K562 (cell line): ENCODE measurements around the gene C20orf173. TPM values are rescaled to one million over a fixed set of nuclear protein-coding genes. Genes with fewer than 3 reads are reported as not detected.

Experiments used
- ATAC-seq: fragments of 200-7000 bp; cut with Tn5 transposase; 3 replicates; pipeline ENCODE4 v1.9.1; 2020; ENCODE audit warnings: moderate library complexity
- BruUV-seq: library from RNA; stranded (reverse); fragments of 400-500 nt; replicated peaks from 2 replicates; lab custom pipeline; 2021; lab: Mats Ljungman, UMichigan
- CTCF ChIA-PET: fragments of 300-600 bp; formaldehyde crosslinking; extraction: SDS; loops from one replicate; lab custom pipeline; 2021; ENCODE audit warnings: low intra/inter-chr PET ratio; lab: Yijun Ruan, JAX
- POLR2A ChIA-PET: fragments of 300-600, 350-650 bp; sonication (Branson Sonifier 250); formaldehyde crosslinking; extraction: SDS; loops from one replicate; lab custom pipeline; 2021; ENCODE audit warnings: antibody characterized with exemption, inconsistent platforms; lab: Yijun Ruan, JAX
- DNase-seq, 4 experiments: peaks; one replicate each; pipeline versions ENCODE4 v3.0.0 to v3.0.0-alpha.2; 2011 to 2018; ENCODE audit warnings: low spot score in 3 of 4, mixed read lengths in 3 of 4; ENCODE audit errors: extremely low read depth in 1 of 4
- FAIRE-seq: peaks from 2 replicates; lab custom pipeline; 2011; peaks lifted over from hg19 to GRCh38; lab: Jason Lieb, UNC
- H2AFZ ChIP-seq: 2 replicates; pipeline ENCODE4 v1.6.0; 2011; ENCODE audit warnings: low read depth, low read length, control low read depth, inconsistent platforms
- H3K27ac ChIP-seq: fragments of 200-600 bp; 3 replicates; pipeline ENCODE4 v1.8.0; 2011; ENCODE audit warnings: low read depth, mild to moderate bottlenecking, control low read depth, inconsistent platforms, low read length, moderate library complexity, mixed read lengths; ENCODE audit errors: extremely low read depth
- H3K27me3 ChIP-seq, 2 experiments: fragments of 300-600 bp in 1 of 2; 2 replicates in 1 of 2; 3 replicates in 1 of 2; pipeline versions ENCODE4 v1.6.0 to v1.8.0; 2011; ENCODE audit warnings: inconsistent platforms in 2 of 2, low read length in 2 of 2, mild to moderate bottlenecking in 1 of 2, mixed read lengths in 1 of 2, moderate library complexity in 1 of 2; ENCODE audit not compliant: control insufficient read depth in 2 of 2, insufficient read depth in 2 of 2
- H3K36me3 ChIP-seq: fragments of 300-600 bp; 3 replicates; pipeline ENCODE4 v1.8.0; 2011; ENCODE audit warnings: mild to moderate bottlenecking, low read length, inconsistent platforms; ENCODE audit not compliant: control insufficient read depth, insufficient read depth
- H3K4me1 ChIP-seq, 2 experiments: fragments of 200-600 bp in 1 of 2; replicated peaks in 1 of 2; 2 replicates in 1 of 2; 3 replicates in 1 of 2; pipeline versions ENCODE4 v1.5.1 to v1.8.0; 2011; ENCODE audit warnings: inconsistent platforms in 2 of 2, low read length in 2 of 2, mild to moderate bottlenecking in 1 of 2, mixed read lengths in 1 of 2, moderate library complexity in 1 of 2; ENCODE audit not compliant: control insufficient read depth in 2 of 2, insufficient read depth in 2 of 2
- H3K4me2 ChIP-seq: 2 replicates; pipeline ENCODE4 v1.6.1; 2011; ENCODE audit warnings: low read length, control low read depth, inconsistent platforms, mixed read lengths; ENCODE audit not compliant: insufficient read depth
- H3K4me3 ChIP-seq: fragments of 200-600 bp; sonication (generic), shearing (Covaris generic); 2 replicates; pipeline ENCODE4 v1.5.1; 2016; ENCODE audit warnings: control low read depth, inconsistent platforms
- H3K79me2 ChIP-seq: fragments of 200-600 bp; 3 replicates; pipeline ENCODE4 v1.8.0; 2011; ENCODE audit warnings: low read length, inconsistent platforms; ENCODE audit not compliant: control insufficient read depth, insufficient read depth
- H3K9ac ChIP-seq, 2 experiments: 2 replicates each; pipeline versions ENCODE4 v1.6.0 to v1.6.1; 2011; ENCODE audit warnings: low read depth in 2 of 2, low read length in 2 of 2, control low read depth in 1 of 2, inconsistent platforms in 1 of 2, mild to moderate bottlenecking in 1 of 2, mixed read lengths in 1 of 2; ENCODE audit not compliant: insufficient read depth in 1 of 2
- H3K9me1 ChIP-seq: one replicate; pipeline ENCODE4 v1.6.0; 2011; ENCODE audit warnings: inconsistent platforms, mild to moderate bottlenecking, low read length, moderate library complexity; ENCODE audit not compliant: control insufficient read depth, insufficient read depth
- H3K9me3 ChIP-seq: replicated peaks from 2 replicates; pipeline ENCODE4 v1.5.1; 2011; ENCODE audit warnings: low read depth, low read length, inconsistent platforms; ENCODE audit not compliant: control insufficient read depth, insufficient read depth
- H4K20me1 ChIP-seq: replicated peaks from 2 replicates; pipeline ENCODE4 v1.6.1; 2011; ENCODE audit warnings: low read length, inconsistent platforms, mixed read lengths; ENCODE audit not compliant: control insufficient read depth, insufficient read depth
- ADNP ChIP-seq: fragments of 200-800 bp; sonication (Bioruptor generic); IDR thresholded peaks from 2 replicates; pipeline ENCODE4 v1.6.1; 2016; ENCODE audit warnings: missing genetic modification characterization, missing compliant biosample characterization
- BACH1 ChIP-seq: fragments of 200-800 bp; sonication (Bioruptor generic); IDR thresholded peaks from 2 replicates; pipeline ENCODE4 v1.6.1; 2016; ENCODE audit warnings: missing genetic modification characterization, missing compliant biosample characterization
- BRD9 ChIP-seq: fragments of 450-650 bp; IDR thresholded peaks from 2 replicates; pipeline ENCODE4 v1.6.1; 2018; ENCODE audit warnings: low read depth; ENCODE audit not compliant: partially characterized antibody
- CBX2 ChIP-seq: fragments of 200-600 bp; sonication (generic); IDR thresholded peaks from one replicate; pipeline ENCODE4 v1.6.1; 2012; ENCODE audit warnings: mild to moderate bottlenecking, low read length, inconsistent platforms; ENCODE audit not compliant: insufficient read depth, poor library complexity, severe bottlenecking
- KLF10 ChIP-seq: fragments of 250-450 bp; sonication (Bioruptor Pico); IDR thresholded peaks from 2 replicates; pipeline ENCODE4 v1.6.1; 2021; ENCODE audit warnings: matching md5 sums
- MAFG ChIP-seq: fragments of 450-650 bp; conservative IDR thresholded peaks from 2 replicates; pipeline ENCODE4 v1.6.1; 2016; ENCODE audit warnings: missing genetic modification characterization, missing compliant biosample characterization
- MXI1 ChIP-seq: IDR thresholded peaks from 2 replicates; pipeline ENCODE4 v1.6.1; 2011; ENCODE audit warnings: low read depth, mild to moderate bottlenecking, improper control_type of control experiment, low read length
- MYC ChIP-seq, 2 experiments: fragments of 250-450 bp in 1 of 2; sonication (Bioruptor Pico) in 1 of 2; IDR thresholded peaks; 2 replicates each; pipeline versions ENCODE4 v1.5.1 to v1.6.1; 2012 to 2021; ENCODE audit warnings: low read depth in 2 of 2, borderline replicate concordance in 1 of 2, improper control_type of control experiment in 1 of 2, low read length in 1 of 2, mild to moderate bottlenecking in 1 of 2, moderate library complexity in 1 of 2
- TBL1XR1 ChIP-seq, 2 experiments: IDR thresholded peaks; 2 replicates each; pipeline ENCODE4 v1.6.1; 2012; ENCODE audit warnings: improper control_type of control experiment in 2 of 2, low read length in 2 of 2, mild to moderate bottlenecking in 1 of 2
- ZNF280A ChIP-seq: fragments of 450-650 bp; IDR thresholded peaks from 2 replicates; pipeline ENCODE4 v1.6.1; 2018; ENCODE audit warnings: mild to moderate bottlenecking, low read depth; ENCODE audit not compliant: partially characterized antibody
- WGBS: fragments of 100-300 bp; shearing (Covaris generic); methylation state at CpG from one replicate; pipeline ENCODE4 v1.1.6; 2016; ENCODE audit warnings: low coverage, mixed read lengths; ENCODE audit not compliant: insufficient coverage; ENCODE audit errors: missing lambda C conversion rate; 5-methylcytosine and 5-hydroxymethylcytosine counted together
- in situ Hi-C: fragments of 300-500 bp; cut with MboI; formaldehyde crosslinking; loops from 4 replicates; pipeline ENCODE4 v1.15.0; 2018; ENCODE audit warnings: inconsistent platforms, mixed read lengths
- intact Hi-C: fragments of 100-400 bp; cut with micrococcal nuclease; formaldehyde crosslinking; loops from 2 replicates; pipeline ENCODE4 v1.14.2; 2022
- polyA plus RNA-seq, 8 experiments: library from polyadenylated mRNA; depleted of rRNA in 4 of 8; stranded (reverse) in 5 of 8; unstranded in 3 of 8; fragments of >200 nt; fragmentation: Nextera tagmentation in 2 of 8; fragmentation: Illumina TruSeq in 1 of 8; extraction: Ambion mirVana in 2 of 8; extraction: Trizol in 1 of 8; gene quantifications; 2 replicates each; pipeline versions ENCODE4 v1.2.1 to v1.2.3, GENCODE V29; 2011 to 2014; ENCODE audit warnings: inconsistent platforms in 1 of 8, missing spikeins in 1 of 8
- total RNA-seq, 7 experiments: library from RNA; depleted of rRNA in 6 of 7; stranded (reverse); fragments of >200 nt in 6 of 7; fragmentation: Illumina TruSeq in 2 of 7; extraction: Trizol in 2 of 7; gene quantifications; 2 replicates each; pipeline versions ENCODE4 v1.2.1 to v1.2.3, GENCODE V29; 2011 to 2021; ENCODE audit warnings: low replicate concordance in 1 of 7
- TF ChIP-seq, protein P1 (sequence below): fragments of 450-650 bp; formaldehyde crosslinking; IDR thresholded peaks from 2 replicates; pipeline ENCODE4 v1.4.0; 2022; ENCODE audit warnings: missing genetic modification characterization

Gene C20orf173
- total and polyA plus RNA-seq, 9 of the 15 experiments (the other 6 are each of a cell fraction or from before 2014, with no cell fraction given) = not detected

DNA sequence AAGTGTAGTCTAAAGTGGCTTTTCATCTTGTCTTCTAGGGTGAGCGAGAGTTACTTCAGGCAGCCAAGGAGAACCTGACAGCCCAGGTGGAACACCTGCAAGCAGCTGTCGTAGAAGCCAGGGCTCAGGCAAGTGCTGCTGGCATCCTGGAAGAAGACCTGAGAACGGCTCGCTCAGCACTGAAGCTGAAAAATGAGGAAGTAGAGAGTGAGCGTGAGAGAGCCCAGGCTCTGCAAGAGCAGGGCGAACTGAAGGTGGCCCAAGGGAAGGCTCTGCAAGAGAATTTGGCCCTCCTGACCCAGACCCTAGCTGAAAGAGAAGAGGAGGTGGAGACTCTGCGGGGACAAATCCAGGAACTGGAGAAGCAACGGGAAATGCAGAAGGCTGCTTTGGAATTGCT, 27.1 kb downstream of the C20orf173 start:
- H3K4me3 ChIP-seq = no peak overlapping the region
- CTCF ChIA-PET = no interaction called here
- 68% methylated on average over 8 of the region's 8 CpGs for WGBS
- peaks cover 0 to 4% of the 10 kb centered on the region in 2 experiments; a peak in 1 of 5 replicates for H3K4me1 ChIP-seq
- H3K27me3 ChIP-seq = no peaks in the 10 kb centered on the region
- H3K36me3 ChIP-seq = peaks cover 78% of the 10 kb centered on the region; the same call in 2 of the 3 replicates
- H4K20me1 ChIP-seq = 0 out of 2 replicates have a peak, but pooled peaks cover 8% of the 10 kb centered on the region
- no peak overlapping the region for H3K4me2 ChIP-seq
- no peak overlapping the region for H2AFZ ChIP-seq
- intact Hi-C loops = no loop called here
- no peak for TF ChIP-seq MAFG (tag)
- TF ChIP-seq, all 486 proteins: peak for 0
- H3K27ac ChIP-seq = no peak overlapping the region
- no peak for FAIRE-seq
- no peak for DNase-seq
- no peaks in the 10 kb centered on the region for H3K79me2 ChIP-seq
- no peak for ATAC-seq
- in situ Hi-C loops = no loop called here
- H3K9me1 ChIP-seq = no peaks in the 10 kb centered on the region
- no peak overlapping the region for H3K9ac ChIP-seq
- H3K9me3 ChIP-seq = no peaks in the 10 kb centered on the region
- POLR2A ChIA-PET = interaction anchor here (0.5 to 2.1 kb wide), 5 partner anchors 8 to 153 kb away, joined by 3 to 14 read pairs (median 3); no protein-coding TSS in a partner anchor
- no TSS peak for BruUV-seq

- ChIA-PET CTCF (no interaction called here), POLR2A (interaction anchor here (0.6 to 1.0 kb wide), 4 partner anchors 8 to 672 kb away, joined by 3 to 6 read pairs (median 4); no protein-coding TSS in a partner anchor)
- peaks cover 88% of the 10 kb centered on the region for H3K36me3 ChIP-seq
- no peaks in the 10 kb centered on the region for H3K9me1 ChIP-seq
- DNase-seq = no peak
- H3K4me1 ChIP-seq = peaks cover 0 to 4% of the 10 kb centered on the region in 2 experiments; a peak in 1 of 5 replicates
- FAIRE-seq = no peak
- no peaks in the 10 kb centered on the region for H3K9me3 ChIP-seq
- intact Hi-C loops = no loop called here
- ATAC-seq = no peak
- no peak overlapping the region for H3K4me2 ChIP-seq
- no peaks in the 10 kb centered on the region for H3K79me2 ChIP-seq
- no peaks in the 10 kb centered on the region for H4K20me1 ChIP-seq
- TF ChIP-seq MYC (IDR thresholded peaks at IDR 0.05; ENCODE audit: low read depth, low read length) (no peak), MYC (CRISPR knock-in tag; IDR thresholded peaks at IDR 0.05; ENCODE audit: borderline replicate concordance, low read depth) (no peak), ZNF280A (no peak), BRD9 (no peak), ADNP (tag) (no peak), MXI1 (no peak), BACH1 (tag) (no peak), TBL1XR1 (IDR thresholded peaks at IDR 0.05; ENCODE audit: low read length in 2 of 2) (no peak), KLF10 (CRISPR knock-in tag) (no peak), CBX2 (no peak)
- TF ChIP-seq, protein P1, sequence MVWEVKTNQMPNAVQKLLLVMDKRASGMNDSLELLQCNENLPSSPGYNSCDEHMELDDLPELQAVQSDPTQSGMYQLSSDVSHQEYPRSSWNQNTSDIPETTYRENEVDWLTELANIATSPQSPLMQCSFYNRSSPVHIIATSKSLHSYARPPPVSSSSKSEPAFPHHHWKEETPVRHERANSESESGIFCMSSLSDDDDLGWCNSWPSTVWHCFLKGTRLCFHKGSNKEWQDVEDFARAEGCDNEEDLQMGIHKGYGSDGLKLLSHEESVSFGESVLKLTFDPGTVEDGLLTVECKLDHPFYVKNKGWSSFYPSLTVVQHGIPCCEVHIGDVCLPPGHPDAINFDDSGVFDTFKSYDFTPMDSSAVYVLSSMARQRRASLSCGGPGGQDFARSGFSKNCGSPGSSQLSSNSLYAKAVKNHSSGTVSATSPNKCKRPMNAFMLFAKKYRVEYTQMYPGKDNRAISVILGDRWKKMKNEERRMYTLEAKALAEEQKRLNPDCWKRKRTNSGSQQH = no peak
- TF ChIP-seq, all 486 proteins: peak for 0
- Histone ChIP-seq H3K9ac (no peak overlapping the region), H3K27me3 (no peaks in the 10 kb centered on the region), H3K4me3 (no peak overlapping the region), H3K27ac (no peak overlapping the region), H2AFZ (no peak overlapping the region)
- WGBS = 64% methylated on average over 1 of the region's 1 CpG
- BruUV-seq = no TSS peak
- in situ Hi-C loops = no loop called here
Observed at GRCh38 chr20:35499271-35499670, 30.2 kb downstream of the C20orf173 start.
